Mesenchymal stem cell (in vitro differentiated cells and primary cell): ENCODE results near the gene MRGPRF.
A peak's percentile ranks its signal among the peaks of the same experiment; 100 is the strongest.

ENCODE experiments used
- DNase-seq: peaks from one replicate; pipeline ENCODE4 v3.0.0-alpha.2; 2013
- H2AFZ ChIP-seq: one replicate; pipeline ENCODE4 v1.6.1; 2013; ENCODE audit warnings: low read depth, mild to moderate bottlenecking, control low read depth, inconsistent platforms, low read length, moderate library complexity
- H2AK5ac ChIP-seq: 2 replicates; pipeline ENCODE4 v1.6.1; 2013; ENCODE audit warnings: low read length, moderate library complexity, mild to moderate bottlenecking, inconsistent platforms; ENCODE audit not compliant: severe bottlenecking
- H2BK120ac ChIP-seq: one replicate; pipeline ENCODE4 v1.6.1; 2013; ENCODE audit warnings: low read depth, mild to moderate bottlenecking, inconsistent platforms, low read length, moderate library complexity
- H2BK12ac ChIP-seq, 2 experiments: one replicate each; pipeline ENCODE4 v1.6.1; 2013; ENCODE audit warnings: inconsistent platforms in 2 of 2, low read length in 2 of 2, mild to moderate bottlenecking in 2 of 2, moderate library complexity in 2 of 2, control low read depth in 1 of 2
- H2BK15ac ChIP-seq: one replicate; pipeline ENCODE4 v1.6.1; 2013; ENCODE audit warnings: mild to moderate bottlenecking, low read depth, inconsistent platforms; ENCODE audit not compliant: poor library complexity, severe bottlenecking
- H2BK5ac ChIP-seq: 2 replicates; pipeline ENCODE4 v1.6.1; 2013; ENCODE audit warnings: low read depth, mild to moderate bottlenecking, low read length, control low read depth, inconsistent platforms; ENCODE audit not compliant: poor library complexity, severe bottlenecking
- H3K14ac ChIP-seq, 2 experiments: one replicate each; pipeline ENCODE4 v1.6.1; 2013; ENCODE audit warnings: inconsistent platforms in 2 of 2, low read length in 2 of 2, control low read depth in 1 of 2, mild to moderate bottlenecking in 1 of 2, moderate library complexity in 1 of 2
- H3K18ac ChIP-seq, 2 experiments: one replicate each; pipeline ENCODE4 v1.6.1; 2013; ENCODE audit warnings: inconsistent platforms in 2 of 2, low read length in 2 of 2, control low read depth in 1 of 2, low read depth in 1 of 2, mild to moderate bottlenecking in 1 of 2
- H3K23ac ChIP-seq, 2 experiments: one replicate each; pipeline ENCODE4 v1.6.1; 2013; ENCODE audit warnings: inconsistent platforms in 2 of 2, low read length in 2 of 2, mild to moderate bottlenecking in 2 of 2, moderate library complexity in 2 of 2, control low read depth in 1 of 2
- H3K27ac ChIP-seq: 2 replicates; pipeline ENCODE4 v1.5.1; 2013; ENCODE audit warnings: mild to moderate bottlenecking, moderate library complexity, low read length, control low read depth, inconsistent platforms; ENCODE audit not compliant: poor library complexity, severe bottlenecking
- H3K27me3 ChIP-seq, 2 experiments: 2 replicates each; pipeline versions ENCODE4 v1.6.1 to v1.7.0; 2013; ENCODE audit warnings: low read length in 2 of 2, mild to moderate bottlenecking in 2 of 2, moderate library complexity in 2 of 2, control low read depth in 1 of 2, inconsistent platforms in 1 of 2; ENCODE audit not compliant: control insufficient read depth in 1 of 2, insufficient read depth in 1 of 2
- H3K36me3 ChIP-seq, 2 experiments: 2 replicates each; pipeline versions ENCODE4 v1.6.1 to v1.7.0; 2013; ENCODE audit warnings: low read length in 2 of 2, control low read depth in 1 of 2, inconsistent platforms in 1 of 2, low read depth in 1 of 2, mild to moderate bottlenecking in 1 of 2; ENCODE audit not compliant: insufficient read depth in 2 of 2, control insufficient read depth in 1 of 2
- H3K4ac ChIP-seq, 2 experiments: one replicate each; pipeline ENCODE4 v1.6.1; 2013; ENCODE audit warnings: inconsistent platforms in 2 of 2, low read length in 2 of 2, mild to moderate bottlenecking in 2 of 2, moderate library complexity in 2 of 2, control low read depth in 1 of 2, low read depth in 1 of 2
- H3K4me1 ChIP-seq: 2 replicates; pipeline ENCODE4 v1.6.1; 2013; ENCODE audit warnings: low read depth, low read length, control low read depth; ENCODE audit not compliant: control insufficient read depth, insufficient read depth
- H3K4me2 ChIP-seq: 2 replicates; pipeline ENCODE4 v1.6.1; 2013; ENCODE audit warnings: low read length, mild to moderate bottlenecking, inconsistent platforms; ENCODE audit not compliant: poor library complexity, severe bottlenecking
- H3K4me3 ChIP-seq, 2 experiments: 2 replicates each; pipeline versions ENCODE4 v1.5.1 to v1.7.0; 2013; ENCODE audit warnings: low read length in 2 of 2, mild to moderate bottlenecking in 2 of 2, control low read depth in 1 of 2, low read depth in 1 of 2; ENCODE audit not compliant: insufficient read depth in 1 of 2
- H3K79me1 ChIP-seq: replicated peaks from 2 replicates; pipeline ENCODE4 v1.6.1; 2013; ENCODE audit warnings: mild to moderate bottlenecking, control low read depth, low read length, inconsistent platforms; ENCODE audit not compliant: poor library complexity, severe bottlenecking
- H3K9ac ChIP-seq: 2 replicates; pipeline ENCODE4 v1.7.0; 2013; ENCODE audit warnings: mild to moderate bottlenecking, low read length, moderate library complexity
- H3K9me3 ChIP-seq: 2 replicates; pipeline ENCODE4 v1.7.0; 2013; ENCODE audit warnings: mild to moderate bottlenecking, low read length; ENCODE audit not compliant: control insufficient read depth
- H4K8ac ChIP-seq: one replicate; pipeline ENCODE4 v1.6.1; 2013; ENCODE audit warnings: inconsistent platforms, mild to moderate bottlenecking, low read length, moderate library complexity
- H4K91ac ChIP-seq: one replicate; pipeline ENCODE4 v1.6.1; 2013; ENCODE audit warnings: mild to moderate bottlenecking, low read length, inconsistent platforms
- WGBS: methylation state at CpG from one replicate; pipeline ENCODE4 v1.1.7; 2013; ENCODE audit warnings: mixed read lengths; 5-methylcytosine and 5-hydroxymethylcytosine counted together

MRGPRF gene

GRCh38 chr11:69030301-69030700 is 17.3 kb upstream of the MRGPRF start:
- Histone ChIP-seq H2BK12ac (no peak overlapping the region), H3K9ac (peak overlapping the region; percentile 2), H4K91ac (no peak overlapping the region), H3K4me1 (peaks cover 9% of the 10 kb centered on the region), H3K23ac (no peak overlapping the region), H2AK5ac (no peak overlapping the region), H3K79me1 (no peaks in the 10 kb centered on the region), H3K14ac (no peak overlapping the region), H2BK5ac (no peak overlapping the region), H2BK120ac (no peak overlapping the region), H4K8ac (no peak overlapping the region), H3K4ac (no peak overlapping the region), H3K27ac (no peak overlapping the region), H3K27me3 (peaks cover 0 to 13% of the 10 kb centered on the region in 2 experiments), H3K4me3 (no peak overlapping the region), H3K36me3 (no peaks in the 10 kb centered on the region), H3K18ac (no peak overlapping the region), H3K4me2 (no peak overlapping the region), H2AFZ (no peak overlapping the region), H3K9me3 (no peaks in the 10 kb centered on the region), H2BK15ac (no peak overlapping the region)
- WGBS = 86% methylated on average over 5 of the region's 6 CpGs
- DNase-seq = no peak

DNA sequence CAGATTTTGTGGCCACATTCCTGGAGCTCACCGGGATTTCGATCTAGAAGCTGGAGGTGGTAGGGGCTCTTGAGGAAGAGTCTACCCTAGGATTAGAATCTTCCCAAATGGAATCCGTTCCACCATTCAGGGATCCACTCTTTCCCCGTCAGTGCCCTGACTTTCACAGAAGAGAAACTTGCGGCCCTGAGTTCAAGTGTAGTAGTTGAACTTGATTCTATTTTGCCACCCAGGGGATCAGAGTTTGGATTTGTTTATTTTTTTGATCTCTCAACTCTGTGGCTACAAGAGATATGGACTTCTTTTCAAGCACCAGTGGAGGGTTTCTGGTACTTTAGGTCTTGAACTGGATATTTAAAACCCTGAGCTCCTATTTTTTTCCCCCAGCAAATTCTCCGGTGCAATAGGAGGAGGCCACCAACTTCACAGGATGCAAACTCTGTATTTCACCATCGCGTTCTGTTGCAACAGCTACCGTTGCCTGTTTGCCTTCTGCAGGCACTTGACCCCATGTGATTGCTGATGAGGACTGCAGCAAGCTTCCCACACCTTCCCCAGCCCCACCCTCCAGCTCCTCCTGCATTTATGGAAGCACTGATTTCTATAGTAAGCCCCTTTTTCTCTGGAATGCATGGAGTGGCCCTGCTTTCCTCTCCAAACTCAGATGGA is 14.8 kb upstream of the MRGPRF start:
- no peak overlapping the region for H2BK120ac ChIP-seq
- H2AFZ ChIP-seq = no peak overlapping the region
- no peak overlapping the region for H3K4me3 ChIP-seq
- no peak overlapping the region for H3K4ac ChIP-seq
- H2BK15ac ChIP-seq = no peak overlapping the region
- H4K8ac ChIP-seq = no peak overlapping the region
- no peaks in the 10 kb centered on the region for H3K36me3 ChIP-seq
- peaks cover 0 to 13% of the 10 kb centered on the region in 2 experiments for H3K27me3 ChIP-seq
- H3K9me3 ChIP-seq = no peaks in the 10 kb centered on the region
- H3K23ac ChIP-seq = no peak overlapping the region
- no peak overlapping the region for H2AK5ac ChIP-seq
- H3K27ac ChIP-seq = no peak overlapping the region
- no peak overlapping the region for H3K4me2 ChIP-seq
- no peak overlapping the region for H2BK5ac ChIP-seq
- H3K14ac ChIP-seq = no peak overlapping the region
- H4K91ac ChIP-seq = no peak overlapping the region
- H3K9ac ChIP-seq = no peak overlapping the region
- no peak overlapping the region for H3K18ac ChIP-seq
- peak; percentile 73 for DNase-seq
- 74% methylated on average over 9 of the region's 9 CpGs for WGBS
- H3K4me1 ChIP-seq = no peaks in the 10 kb centered on the region
- H2BK12ac ChIP-seq = no peak overlapping the region
- no peaks in the 10 kb centered on the region for H3K79me1 ChIP-seq

- no peak overlapping the region for H3K23ac ChIP-seq
- no peaks in the 10 kb centered on the region for H3K27me3 ChIP-seq
- H3K4me2 ChIP-seq = no peak overlapping the region
Measured at GRCh38 chr11:69024509-69024908, 11.5 kb upstream of the MRGPRF start.

GRCh38 chr11:69022260-69022659 is 9.2 kb upstream of the MRGPRF start:
- 83% methylated on average over 7 of the region's 10 CpGs for WGBS
- DNase-seq = no peak

More at GRCh38 chr11:69024509-69024908, 11.5 kb upstream of the MRGPRF start:
- no peak overlapping the region for H4K8ac ChIP-seq
- H3K27ac ChIP-seq = no peak overlapping the region
- no peak overlapping the region for H2BK12ac ChIP-seq
- no peak overlapping the region for H2AFZ ChIP-seq
- H2BK15ac ChIP-seq = no peak overlapping the region
- H3K4me1 ChIP-seq = no peaks in the 10 kb centered on the region
- DNase-seq = no peak
- H3K14ac ChIP-seq = no peak overlapping the region
- 98% methylated on average over 2 of the region's 6 CpGs for WGBS
- H3K18ac ChIP-seq = no peak overlapping the region
- no peaks in the 10 kb centered on the region for H3K79me1 ChIP-seq
- no peak overlapping the region for H3K4ac ChIP-seq
- no peak overlapping the region for H3K9ac ChIP-seq
- H3K36me3 ChIP-seq = no peaks in the 10 kb centered on the region
- H2BK5ac ChIP-seq = no peak overlapping the region
- H3K4me3 ChIP-seq = no peak overlapping the region
- H4K91ac ChIP-seq = no peak overlapping the region
- no peak overlapping the region for H2AK5ac ChIP-seq
- H3K9me3 ChIP-seq = no peaks in the 10 kb centered on the region
- H2BK120ac ChIP-seq = no peak overlapping the region

More at GRCh38 chr11:69022260-69022659, 9.2 kb upstream of the MRGPRF start:
- Histone ChIP-seq H3K23ac (no peak overlapping the region), H3K4me2 (no peak overlapping the region), H4K91ac (no peak overlapping the region), H2BK120ac (no peak overlapping the region), H3K4ac (no peak overlapping the region), H3K14ac (no peak overlapping the region), H3K36me3 (no peaks in the 10 kb centered on the region), H2BK15ac (no peak overlapping the region), H3K27ac (no peak overlapping the region), H3K4me3 (no peak overlapping the region), H2AFZ (no peak overlapping the region), H3K79me1 (no peaks in the 10 kb centered on the region), H3K9ac (no peak overlapping the region), H3K18ac (no peak overlapping the region), H3K9me3 (no peaks in the 10 kb centered on the region), H3K27me3 (no peaks in the 10 kb centered on the region), H2BK12ac (no peak overlapping the region), H2BK5ac (no peak overlapping the region), H2AK5ac (no peak overlapping the region), H4K8ac (no peak overlapping the region), H3K4me1 (peaks cover 5% of the 10 kb centered on the region)
